Suprapubic skin (tissue), 4 donors: ENCODE results near the gene RNLS. TPM values are rescaled to one million over a fixed set of nuclear protein-coding genes. Genes with fewer than 3 reads are reported as not detected.

Experiments used
- DNase-seq, 2 donors: peaks; one replicate each; pipeline ENCODE4 v3.0.0-alpha.2; 2019; ENCODE audit warnings: low spot score in 2 of 2
- H3K27ac ChIP-seq: fragments of 200-600 bp; sonication (generic); one replicate; pipeline ENCODE4 v1.5.1; 2019
- H3K27me3 ChIP-seq: fragments of 200-600 bp; sonication (generic); one replicate; pipeline ENCODE4 v1.5.1; 2019
- H3K36me3 ChIP-seq: fragments of 200-600 bp; sonication (generic); one replicate; pipeline ENCODE4 v1.5.1; 2019
- H3K4me1 ChIP-seq: fragments of 200-600 bp; sonication (generic); one replicate; pipeline ENCODE4 v1.5.1; 2019
- H3K4me3 ChIP-seq: fragments of 200-600 bp; sonication (generic); one replicate; pipeline ENCODE4 v1.5.1; 2019; ENCODE audit warnings: mild to moderate bottlenecking
- H3K9me3 ChIP-seq: fragments of 200-600 bp; sonication (generic); one replicate; pipeline ENCODE4 v1.5.1; 2019
- EP300 ChIP-seq: sonication (generic); formaldehyde crosslinking; IDR thresholded peaks from one replicate; pipeline ENCODE4 v1.6.1; 2017; ENCODE audit warnings: antibody characterized with exemption
- POLR2A ChIP-seq, 2 donors: fragments of 450-650 bp; IDR thresholded peaks; one replicate each; pipeline ENCODE4 v1.6.1; 2017; ENCODE audit warnings: antibody characterized with exemption in 2 of 2, mild to moderate bottlenecking in 2 of 2, moderate library complexity in 2 of 2
- POLR2AphosphoS5 ChIP-seq, 3 donors: sonication (generic); formaldehyde crosslinking; IDR thresholded peaks; one replicate each; pipeline ENCODE4 v1.6.1; 2017; ENCODE audit warnings: antibody characterized with exemption in 3 of 3
- WGBS: methylation state at CpG from one replicate; pipeline ENCODE4 v1.1.5; 2018; 5-methylcytosine and 5-hydroxymethylcytosine counted together
- total RNA-seq, 4 donors: library from RNA; depleted of rRNA; stranded (reverse); fragments of >200 nt; gene quantifications; one replicate each; pipeline ENCODE4 v1.1.0, GENCODE V29; 2016
- TF ChIP-seq, protein P1 (sequence below), 2 donors: fragments of 200-600 bp in 1 of 2; fragments of 450-650 bp in 1 of 2; sonication (generic) in 1 of 2; IDR thresholded peaks; one replicate each; pipeline ENCODE4 v1.5.1; 2016 to 2019; ENCODE audit warnings: antibody characterized with exemption in 2 of 2, mild to moderate bottlenecking in 1 of 2, moderate library complexity in 1 of 2

Gene RNLS
- total RNA-seq, 4 donors from 2014 or later = 9.8 to 23.7 (median 19.2) TPM

DNA sequence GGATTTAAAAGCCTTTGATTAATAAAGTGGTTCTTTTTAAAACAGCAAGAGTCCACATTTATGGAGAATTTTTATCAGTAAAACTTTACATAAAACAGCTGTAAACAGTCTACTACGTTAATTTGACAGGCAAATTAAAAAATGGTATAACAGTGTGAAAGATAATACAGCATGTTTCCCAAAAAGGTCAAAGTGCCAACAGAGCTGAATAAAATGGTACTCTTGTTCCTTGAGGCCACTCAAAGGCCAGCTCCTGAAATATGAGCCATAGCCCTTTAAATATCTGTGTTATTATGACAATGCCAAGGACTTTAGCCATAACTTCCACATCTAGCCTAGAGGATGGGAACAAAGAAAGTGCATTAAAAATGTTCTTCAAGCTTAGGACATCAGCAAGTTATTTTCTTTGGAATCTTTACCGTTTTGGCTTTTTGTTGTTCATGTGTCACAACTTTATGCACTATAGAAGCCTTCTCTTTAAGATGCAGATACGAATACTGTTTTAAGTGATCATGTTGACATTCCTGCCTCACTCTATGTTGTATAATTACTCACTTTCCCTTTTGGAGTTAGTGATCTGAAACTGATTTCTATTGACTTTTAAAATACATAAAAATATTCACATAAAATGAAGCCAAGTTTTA lies 165.6 kb downstream of the RNLS start:
- Histone ChIP-seq H3K27me3 (no peaks in the 10 kb centered on the region), H3K4me1 (no peaks in the 10 kb centered on the region), H3K9me3 (no peaks in the 10 kb centered on the region), H3K36me3 (no peaks in the 10 kb centered on the region), H3K4me3 (no peak overlapping the region), H3K27ac (no peak overlapping the region)
- TF ChIP-seq EP300 (no peak), POLR2AphosphoS5 (IDR thresholded peaks at IDR 0.05) (no peak), POLR2A (IDR thresholded peaks at IDR 0.05) (no peak)
- TF ChIP-seq, protein P1, sequence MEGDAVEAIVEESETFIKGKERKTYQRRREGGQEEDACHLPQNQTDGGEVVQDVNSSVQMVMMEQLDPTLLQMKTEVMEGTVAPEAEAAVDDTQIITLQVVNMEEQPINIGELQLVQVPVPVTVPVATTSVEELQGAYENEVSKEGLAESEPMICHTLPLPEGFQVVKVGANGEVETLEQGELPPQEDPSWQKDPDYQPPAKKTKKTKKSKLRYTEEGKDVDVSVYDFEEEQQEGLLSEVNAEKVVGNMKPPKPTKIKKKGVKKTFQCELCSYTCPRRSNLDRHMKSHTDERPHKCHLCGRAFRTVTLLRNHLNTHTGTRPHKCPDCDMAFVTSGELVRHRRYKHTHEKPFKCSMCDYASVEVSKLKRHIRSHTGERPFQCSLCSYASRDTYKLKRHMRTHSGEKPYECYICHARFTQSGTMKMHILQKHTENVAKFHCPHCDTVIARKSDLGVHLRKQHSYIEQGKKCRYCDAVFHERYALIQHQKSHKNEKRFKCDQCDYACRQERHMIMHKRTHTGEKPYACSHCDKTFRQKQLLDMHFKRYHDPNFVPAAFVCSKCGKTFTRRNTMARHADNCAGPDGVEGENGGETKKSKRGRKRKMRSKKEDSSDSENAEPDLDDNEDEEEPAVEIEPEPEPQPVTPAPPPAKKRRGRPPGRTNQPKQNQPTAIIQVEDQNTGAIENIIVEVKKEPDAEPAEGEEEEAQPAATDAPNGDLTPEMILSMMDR (IDR thresholded peaks at IDR 0.05) = no peak
- no peak for DNase-seq
- WGBS = 73% methylated on average over 3 of the region's 3 CpGs

GRCh38 chr10:88416801-88417200 lies 166.3 kb downstream of the RNLS start:
- Histone ChIP-seq H3K27ac (no peak overlapping the region), H3K4me1 (no peaks in the 10 kb centered on the region), H3K9me3 (no peaks in the 10 kb centered on the region), H3K4me3 (no peak overlapping the region), H3K36me3 (no peaks in the 10 kb centered on the region), H3K27me3 (no peaks in the 10 kb centered on the region)
- DNase-seq = no peak
- no peak for TF ChIP-seq POLR2AphosphoS5 (IDR thresholded peaks at IDR 0.05)
- TF ChIP-seq EP300 = no peak
- TF ChIP-seq, protein P1 (IDR thresholded peaks at IDR 0.05) = no peak
- TF ChIP-seq POLR2A (IDR thresholded peaks at IDR 0.05) = no peak
- WGBS = 95% methylated on average over 1 of the region's 1 CpG

GRCh38 chr10:88415533-88416130 lies 167.5 kb downstream of the RNLS start:
- Histone ChIP-seq H3K36me3 (no peaks in the 10 kb centered on the region), H3K27me3 (no peaks in the 10 kb centered on the region), H3K27ac (no peak overlapping the region), H3K9me3 (no peaks in the 10 kb centered on the region), H3K4me3 (no peak overlapping the region), H3K4me1 (no peaks in the 10 kb centered on the region)
- TF ChIP-seq POLR2AphosphoS5 (IDR thresholded peaks at IDR 0.05) = no peak
- no peak for TF ChIP-seq POLR2A (IDR thresholded peaks at IDR 0.05)
- no peak for TF ChIP-seq EP300
- TF ChIP-seq, protein P1 (IDR thresholded peaks at IDR 0.05) = no peak
- WGBS = 93% methylated on average over 1 of the region's 1 CpG
- no peak for DNase-seq

GRCh38 chr10:88413412-88413811 lies 169.7 kb downstream of the RNLS start:
- WGBS = 90% methylated on average over 3 of the region's 3 CpGs

DNA sequence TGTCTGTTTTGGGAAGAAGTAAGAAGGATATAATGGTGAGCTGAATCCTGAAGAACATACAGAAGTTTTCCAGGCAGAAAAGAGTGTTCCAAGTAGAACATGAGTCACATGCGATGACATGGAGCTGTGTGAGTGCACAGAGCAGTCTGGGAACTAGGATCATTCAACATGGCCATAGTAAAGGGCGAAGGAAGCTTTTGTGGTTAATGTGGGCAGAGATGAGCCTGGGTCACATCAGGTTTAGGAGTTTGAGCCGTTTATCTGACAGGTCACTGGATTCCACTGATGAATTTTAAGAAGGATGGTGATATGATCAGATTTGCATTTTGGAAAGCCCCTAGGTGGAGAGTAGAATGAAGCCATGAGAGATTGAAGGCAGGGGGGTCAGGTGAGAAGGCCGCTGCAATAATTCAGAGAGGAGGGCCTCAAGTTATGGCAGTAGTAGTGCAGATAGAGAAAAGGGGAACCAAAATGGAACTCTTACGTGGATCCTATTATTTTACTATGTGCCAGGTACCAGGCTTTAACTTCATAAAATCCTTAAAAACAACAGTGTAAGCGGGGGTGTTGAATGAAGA lies 171.3 kb downstream of the RNLS start:
- Histone ChIP-seq H3K4me1 (no peaks in the 10 kb centered on the region), H3K4me3 (no peak overlapping the region), H3K36me3 (no peaks in the 10 kb centered on the region), H3K27ac (no peak overlapping the region), H3K9me3 (no peaks in the 10 kb centered on the region), H3K27me3 (no peaks in the 10 kb centered on the region)
- DNase-seq = no peak
- TF ChIP-seq EP300 (no peak), POLR2A (IDR thresholded peaks at IDR 0.05) (no peak), POLR2AphosphoS5 (IDR thresholded peaks at IDR 0.05) (no peak)
- TF ChIP-seq, protein P1 (IDR thresholded peaks at IDR 0.05) = no peak
- WGBS = 87% methylated on average over 6 of the region's 6 CpGs

More at GRCh38 chr10:88413412-88413811, 169.7 kb downstream of the RNLS start:
- Histone ChIP-seq H3K27ac (no peak overlapping the region), H3K4me3 (no peak overlapping the region), H3K27me3 (no peaks in the 10 kb centered on the region), H3K36me3 (no peaks in the 10 kb centered on the region), H3K9me3 (no peaks in the 10 kb centered on the region), H3K4me1 (no peaks in the 10 kb centered on the region)
- no peak for TF ChIP-seq EP300
- no peak for TF ChIP-seq POLR2AphosphoS5 (IDR thresholded peaks at IDR 0.05)
- TF ChIP-seq, protein P1 (IDR thresholded peaks at IDR 0.05) = no peak
- no peak for TF ChIP-seq POLR2A (IDR thresholded peaks at IDR 0.05)
- no peak for DNase-seq
